Trophoblast cell (in vitro differentiated cells and primary cell): ENCODE measurements around the gene CALCOCO1.

Experiments
- DNase-seq, 2 donors: peaks; one replicate each; pipeline ENCODE4 v3.0.0-alpha.2; 2016
- H2AFZ ChIP-seq: 2 replicates; pipeline ENCODE4 v1.6.1; 2013; ENCODE audit warnings: low read length, moderate library complexity, mild to moderate bottlenecking; ENCODE audit not compliant: insufficient read depth, poor library complexity
- H2AK5ac ChIP-seq: 2 replicates; pipeline ENCODE4 v1.6.1; 2013; ENCODE audit warnings: mild to moderate bottlenecking, low read length
- H2BK120ac ChIP-seq: 2 replicates; pipeline ENCODE4 v1.6.1; 2013; ENCODE audit warnings: low read length, mild to moderate bottlenecking, moderate library complexity; ENCODE audit not compliant: insufficient read depth, poor library complexity
- H2BK12ac ChIP-seq: 2 replicates; pipeline ENCODE4 v1.6.1; 2013; ENCODE audit warnings: mild to moderate bottlenecking, low read length, moderate library complexity
- H2BK5ac ChIP-seq: 2 replicates; pipeline ENCODE4 v1.6.1; 2013; ENCODE audit warnings: low read length, low read depth, moderate library complexity, mild to moderate bottlenecking; ENCODE audit not compliant: poor library complexity
- H3K14ac ChIP-seq: 2 replicates; pipeline ENCODE4 v1.6.1; 2013; ENCODE audit warnings: mild to moderate bottlenecking, low read length
- H3K18ac ChIP-seq: 2 replicates; pipeline ENCODE4 v1.6.1; 2013; ENCODE audit warnings: mild to moderate bottlenecking, low read length
- H3K23ac ChIP-seq: 2 replicates; pipeline ENCODE4 v1.6.1; 2013; ENCODE audit warnings: low read length
- H3K27ac ChIP-seq: 2 replicates; pipeline ENCODE4 v1.5.1; 2013; ENCODE audit warnings: low read depth, mild to moderate bottlenecking, inconsistent platforms, low read length, moderate library complexity
- H3K27me3 ChIP-seq: 2 replicates; pipeline ENCODE4 v1.6.1; 2013; ENCODE audit warnings: inconsistent platforms, mild to moderate bottlenecking, low read length, moderate library complexity; ENCODE audit not compliant: insufficient read depth
- H3K36me3 ChIP-seq, 2 experiments: 1 replicate in 1 of 2; 2 replicates in 1 of 2; pipeline ENCODE4 v1.6.1; 2013; ENCODE audit warnings: low read length in 2 of 2, mild to moderate bottlenecking in 2 of 2, moderate library complexity in 1 of 2; ENCODE audit not compliant: insufficient read depth in 2 of 2, control insufficient read depth in 1 of 2
- H3K4ac ChIP-seq: 2 replicates; pipeline ENCODE4 v1.6.1; 2013; ENCODE audit warnings: low read depth, mild to moderate bottlenecking, low read length, moderate library complexity
- H3K4me1 ChIP-seq, 2 experiments: 1 replicate in 1 of 2; 2 replicates in 1 of 2; pipeline ENCODE4 v1.6.1; 2013; ENCODE audit warnings: low read length in 2 of 2, mild to moderate bottlenecking in 2 of 2, moderate library complexity in 1 of 2; ENCODE audit not compliant: insufficient read depth in 2 of 2, control insufficient read depth in 1 of 2
- H3K4me2 ChIP-seq: 2 replicates; pipeline ENCODE4 v1.6.1; 2013; ENCODE audit warnings: inconsistent platforms, mild to moderate bottlenecking, low read length, moderate library complexity
- H3K4me3 ChIP-seq: 2 replicates; pipeline ENCODE4 v1.5.1; 2013; ENCODE audit warnings: mild to moderate bottlenecking, low read depth, low read length, inconsistent platforms
- H3K79me1 ChIP-seq: one replicate; pipeline ENCODE4 v1.6.1; 2013; ENCODE audit warnings: low read length
- H3K79me2 ChIP-seq: 2 replicates; pipeline ENCODE4 v1.6.1; 2013; ENCODE audit warnings: low read length, mild to moderate bottlenecking; ENCODE audit not compliant: control insufficient read depth, insufficient read depth, poor library complexity
- H3K9ac ChIP-seq: 2 replicates; pipeline ENCODE4 v1.6.1; 2013; ENCODE audit warnings: mild to moderate bottlenecking, low read length
- H3K9me3 ChIP-seq: 2 replicates; pipeline ENCODE4 v1.6.1; 2013; ENCODE audit warnings: low read depth, mild to moderate bottlenecking, control low read depth, inconsistent platforms, low read length; ENCODE audit not compliant: insufficient read depth
- H4K12ac ChIP-seq: 2 replicates; pipeline ENCODE4 v1.6.1; 2013; ENCODE audit warnings: low read depth, mild to moderate bottlenecking, low read length, moderate library complexity
- H4K8ac ChIP-seq: 2 replicates; pipeline ENCODE4 v1.6.1; 2013; ENCODE audit warnings: low read depth, mild to moderate bottlenecking, low read length, moderate library complexity
- H4K91ac ChIP-seq: one replicate; pipeline ENCODE4 v1.6.1; 2013; ENCODE audit warnings: low read depth, mild to moderate bottlenecking, low read length, moderate library complexity
- WGBS: extraction: QIAGEN DNeasy Blood & Tissue Kit; methylation state at CpG from one replicate; pipeline ENCODE4 v1.1.7; 2013; ENCODE audit warnings: missing lambda C conversion rate; ENCODE audit not compliant: insufficient read length, insufficient coverage; ENCODE audit errors: extremely low coverage; 5-methylcytosine and 5-hydroxymethylcytosine counted together

CALCOCO1 gene

DNA sequence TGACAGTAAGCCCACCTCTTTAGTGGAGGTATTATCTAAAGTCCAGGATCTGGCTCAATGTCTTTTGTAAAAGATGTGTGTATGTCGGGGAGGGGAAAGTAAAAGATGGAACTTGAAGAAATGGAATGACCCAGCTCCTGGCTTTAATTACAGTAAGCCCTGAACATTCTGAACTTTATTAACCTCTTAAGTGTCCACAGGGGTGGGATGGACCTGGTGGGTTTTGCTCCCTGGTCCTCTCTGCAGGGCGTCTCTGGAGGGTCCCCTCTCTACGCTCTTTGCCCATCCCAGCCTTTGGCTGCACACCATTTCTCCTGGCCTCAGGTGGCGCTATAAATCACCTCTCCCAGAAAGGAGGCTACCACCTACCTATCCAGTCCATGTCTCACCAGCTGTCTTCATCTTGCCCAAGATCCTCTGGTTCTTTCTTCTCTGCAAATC is 28.2 kb upstream of the CALCOCO1 start:
- Histone ChIP-seq H3K27me3 (peaks cover 50% of the 10 kb centered on the region), H3K27ac (no peak overlapping the region), H2AK5ac (no peak overlapping the region), H3K9ac (no peak overlapping the region), H3K4ac (no peak overlapping the region), H2BK120ac (no peak overlapping the region), H2AFZ (no peak overlapping the region), H3K79me1 (no peaks in the 10 kb centered on the region), H3K14ac (no peak overlapping the region), H4K8ac (no peak overlapping the region), H4K91ac (no peak overlapping the region), H3K36me3 (no peaks in the 10 kb centered on the region), H3K4me2 (no peak overlapping the region), H4K12ac (no peak overlapping the region), H3K23ac (no peak overlapping the region), H2BK12ac (no peak overlapping the region), H3K4me3 (no peak overlapping the region), H3K18ac (no peak overlapping the region), H3K79me2 (no peaks in the 10 kb centered on the region), H3K4me1 (peaks cover 9% of the 10 kb centered on the region in 2 experiments), H3K9me3 (peaks cover 4% of the 10 kb centered on the region), H2BK5ac (no peak overlapping the region)
- no peak for DNase-seq
- WGBS = no CpG with 5 or more reads among the region's 4 CpGs

- H2BK120ac ChIP-seq = no peak overlapping the region
- H3K9ac ChIP-seq = peak overlapping the region; percentile 7
- peaks cover 57% of the 10 kb centered on the region for H3K27me3 ChIP-seq
- H4K12ac ChIP-seq = no peak overlapping the region
- no peak overlapping the region for H3K23ac ChIP-seq
- H4K8ac ChIP-seq = no peak overlapping the region
- no peak overlapping the region for H2AFZ ChIP-seq
- H2BK12ac ChIP-seq = no peak overlapping the region
- H2AK5ac ChIP-seq = no peak overlapping the region
- H3K4me3 ChIP-seq = no peak overlapping the region
- no peaks in the 10 kb centered on the region for H3K79me1 ChIP-seq
- peaks cover 4% of the 10 kb centered on the region for H3K9me3 ChIP-seq
- H3K79me2 ChIP-seq = no peaks in the 10 kb centered on the region
- no peaks in the 10 kb centered on the region for H3K36me3 ChIP-seq
- H3K4ac ChIP-seq = no peak overlapping the region
- H2BK5ac ChIP-seq = no peak overlapping the region
- DNase-seq = no peak
- H3K14ac ChIP-seq = no peak overlapping the region
- peaks cover 9% of the 10 kb centered on the region in 2 experiments for H3K4me1 ChIP-seq
- WGBS = no CpG with 5 or more reads among the region's 4 CpGs
- H3K27ac ChIP-seq = no peak overlapping the region
- H4K91ac ChIP-seq = no peak overlapping the region
- no peak overlapping the region for H3K18ac ChIP-seq
- no peak overlapping the region for H3K4me2 ChIP-seq
Measured at GRCh38 chr12:53754633-53755264, 27.5 kb upstream of the CALCOCO1 start.

DNA sequence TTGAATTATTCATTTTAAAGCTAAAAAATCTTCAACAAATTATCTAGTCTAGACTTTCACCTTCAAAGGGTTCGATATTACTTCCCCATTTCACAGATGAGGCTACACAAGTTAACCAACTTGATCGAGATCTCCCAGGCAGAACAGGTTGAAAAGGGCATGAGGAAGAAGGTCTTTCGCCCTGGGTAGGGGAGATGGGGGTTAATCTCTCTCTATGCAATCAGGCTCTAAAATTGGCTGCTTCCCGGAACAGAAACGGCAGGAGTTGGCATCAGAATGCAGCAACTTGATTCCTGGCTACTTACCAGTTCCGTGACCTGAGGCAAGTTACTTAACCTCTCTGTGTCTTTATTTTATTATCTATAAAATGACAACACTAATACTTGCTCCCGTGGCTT is 26.9 kb upstream of the CALCOCO1 start:
- Histone ChIP-seq H2AK5ac (no peak overlapping the region), H3K79me1 (no peaks in the 10 kb centered on the region), H2AFZ (no peak overlapping the region), H4K12ac (no peak overlapping the region), H3K9me3 (peaks cover 4% of the 10 kb centered on the region), H2BK120ac (no peak overlapping the region), H3K36me3 (no peaks in the 10 kb centered on the region), H3K27me3 (peaks cover 63% of the 10 kb centered on the region), H3K4me2 (no peak overlapping the region), H2BK5ac (no peak overlapping the region), H3K4me1 (peaks cover 9% of the 10 kb centered on the region in 2 experiments), H4K8ac (no peak overlapping the region), H3K79me2 (no peaks in the 10 kb centered on the region), H3K18ac (no peak overlapping the region), H3K23ac (no peak overlapping the region), H3K27ac (no peak overlapping the region), H4K91ac (no peak overlapping the region), H3K4ac (no peak overlapping the region), H3K14ac (no peak overlapping the region), H3K9ac (no peak overlapping the region), H2BK12ac (no peak overlapping the region), H3K4me3 (no peak overlapping the region)
- no CpG with 5 or more reads among the region's 7 CpGs for WGBS
- no peak for DNase-seq

DNA sequence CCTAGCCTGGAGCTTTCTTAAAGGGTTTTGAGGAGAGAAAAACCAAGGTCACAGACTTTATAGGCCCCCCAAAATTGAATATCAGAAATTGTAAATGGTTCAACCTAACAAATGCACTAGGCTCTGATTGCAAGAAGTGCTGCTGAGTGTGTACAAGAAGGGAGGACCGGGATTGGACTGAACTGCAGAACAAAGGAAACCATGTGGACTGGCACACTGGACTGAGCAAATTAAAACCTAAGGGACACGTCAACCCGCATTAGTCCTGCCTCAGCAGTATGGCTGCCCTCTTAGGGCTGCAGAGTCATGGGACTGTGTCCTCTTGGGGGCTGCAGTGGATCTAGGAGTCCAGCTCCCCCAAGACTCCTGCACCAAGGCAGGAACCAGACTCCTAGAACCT is 25.4 kb upstream of the CALCOCO1 start:
- H3K27me3 ChIP-seq = peaks cover 71% of the 10 kb centered on the region
- no peak overlapping the region for H2BK5ac ChIP-seq
- no peak for DNase-seq
- no CpG with 5 or more reads among the region's 3 CpGs for WGBS
- no peaks in the 10 kb centered on the region for H3K36me3 ChIP-seq
- H2AFZ ChIP-seq = no peak overlapping the region
- H3K27ac ChIP-seq = no peak overlapping the region
- H3K79me2 ChIP-seq = no peaks in the 10 kb centered on the region
- no peak overlapping the region for H2AK5ac ChIP-seq
- no peak overlapping the region for H4K8ac ChIP-seq
- H3K23ac ChIP-seq = no peak overlapping the region
- no peak overlapping the region for H3K9ac ChIP-seq
- H3K4me3 ChIP-seq = no peak overlapping the region
- H3K9me3 ChIP-seq = peaks cover 4% of the 10 kb centered on the region
- H3K4me2 ChIP-seq = no peak overlapping the region
- no peaks in the 10 kb centered on the region for H3K79me1 ChIP-seq
- no peak overlapping the region for H3K14ac ChIP-seq
- peaks cover 9% of the 10 kb centered on the region in 2 experiments for H3K4me1 ChIP-seq
- H4K91ac ChIP-seq = no peak overlapping the region
- no peak overlapping the region for H2BK12ac ChIP-seq
- no peak overlapping the region for H2BK120ac ChIP-seq
- H4K12ac ChIP-seq = no peak overlapping the region
- H3K4ac ChIP-seq = no peak overlapping the region
- H3K18ac ChIP-seq = no peak overlapping the region
